Transverse colon (tissue), 4 donors: ENCODE measurements around the gene ERCC6L2. TPM values are rescaled to one million over a fixed set of nuclear protein-coding genes. Genes with fewer than 3 reads are reported as not detected.

Experiments used
- DNase-seq: peaks from one replicate; pipeline ENCODE4 v3.0.0-alpha.2; 2019
- H3K27ac ChIP-seq, 4 donors: fragments of 200-600 bp; sonication (generic); 2 replicates each; pipeline ENCODE4 v1.5.1; 2016 to 2018; ENCODE audit warnings: inconsistent platforms in 4 of 4
- H3K27me3 ChIP-seq: fragments of 200-600 bp; sonication (generic); 2 replicates; pipeline ENCODE4 v1.5.1; 2017; ENCODE audit warnings: inconsistent platforms
- H3K36me3 ChIP-seq, 4 donors: fragments of 200-600 bp; sonication (generic); 2 replicates each; pipeline ENCODE4 v1.5.1; 2017 to 2019; ENCODE audit warnings: inconsistent platforms in 4 of 4
- H3K4me1 ChIP-seq, 4 donors: fragments of 200-600 bp; sonication (generic); 2 replicates each; pipeline ENCODE4 v1.5.1; 2017 to 2020; ENCODE audit warnings: inconsistent platforms in 4 of 4
- H3K4me3 ChIP-seq, 4 donors: fragments of 200-600 bp; sonication (generic); 1 replicate in 1 of 4; 2 replicates in 3 of 4; pipeline versions ENCODE4 v1.5.1 to v1.6.1; 2017 to 2019; ENCODE audit warnings: inconsistent platforms in 4 of 4
- H3K9me3 ChIP-seq, 2 donors: fragments of 200-600 bp; sonication (generic); 2 replicates each; pipeline ENCODE4 v1.5.1; 2017 to 2019; ENCODE audit warnings: inconsistent platforms in 2 of 2
- CTCF ChIP-seq, 5 experiments: fragments of 200-600 bp in 3 of 5; fragments of 450-650 bp in 2 of 5; sonication (generic) in 3 of 5; IDR thresholded peaks; 1 replicate in 2 of 5; 2 replicates in 3 of 5; pipeline ENCODE4 v1.5.1; 2016 to 2017; ENCODE audit warnings: antibody characterized with exemption in 5 of 5, inconsistent platforms in 3 of 5, mild to moderate bottlenecking in 2 of 5, moderate library complexity in 1 of 5
- EP300 ChIP-seq: sonication (generic); formaldehyde crosslinking; IDR thresholded peaks from one replicate; pipeline ENCODE4 v1.6.1; 2017; ENCODE audit warnings: antibody characterized with exemption, low read depth
- POLR2A ChIP-seq: fragments of 450-650 bp; IDR thresholded peaks from one replicate; pipeline ENCODE4 v1.6.1; 2016; ENCODE audit warnings: antibody characterized with exemption, mild to moderate bottlenecking, moderate library complexity
- POLR2AphosphoS5 ChIP-seq, 3 donors: sonication (generic); formaldehyde crosslinking; IDR thresholded peaks; one replicate each; pipeline ENCODE4 v1.6.1; 2016; ENCODE audit warnings: antibody characterized with exemption in 3 of 3
- WGBS, 2 donors: methylation state at CpG; one replicate each; pipeline ENCODE4 v1.1.5; 2018; ENCODE audit warnings: low coverage in 1 of 2; 5-methylcytosine and 5-hydroxymethylcytosine counted together
- in situ Hi-C, 4 donors: fragments of 200-750 bp; cut with MboI; loops; one replicate each; pipeline versions ENCODE4 v1.15.0 to v1.15.1; 2017; ENCODE audit warnings: low sequenced_read_pairs in 3 of 4, low pct_ligation_motif_present in 1 of 4, low pct_unique_long_range_greater_than_20kb in 1 of 4
- intact Hi-C: fragments of 100-400 bp; cut with DNase I; formaldehyde crosslinking; loops from one replicate; pipeline ENCODE4 v1.15.1; 2023; ENCODE audit warnings: low total_unique reads
- total RNA-seq, 4 donors: library from RNA; depleted of rRNA; stranded (reverse); fragments of >200 nt; gene quantifications; one replicate each; pipeline ENCODE4 v1.1.0, GENCODE V29; 2016

Gene ERCC6L2
- total RNA-seq, 4 donors from 2014 or later, result 62.7 to 84.6 (median 77.3) TPM

- H3K36me3 ChIP-seq, result peaks cover 0 to 56% (median 14%) of the 10 kb centered on the region in 4 donors
- no peaks in the 10 kb centered on the region for H3K9me3 ChIP-seq
- in situ Hi-C loops (no loop called here), intact Hi-C loops (no loop called here)
- 97 to 100% methylated on average over 1 of the region's 1 CpG for WGBS, 2 donors
- H3K27me3 ChIP-seq, result no peaks in the 10 kb centered on the region
- H3K4me1 ChIP-seq, result no peaks in the 10 kb centered on the region
- peak in 3 of 5 experiments; percentile 39 to 57 (median 41) for TF ChIP-seq CTCF (IDR thresholded peaks at IDR 0.05)
- no peak for TF ChIP-seq POLR2AphosphoS5 (IDR thresholded peaks at IDR 0.05)
- H3K27ac ChIP-seq, result no peak overlapping the region
- no peak overlapping the region for H3K4me3 ChIP-seq
- no peak for DNase-seq
These were observed 63.2 kb downstream of the ERCC6L2 start for GRCh38 chr9:95938724-95939123.

- Histone ChIP-seq H3K36me3 (peaks cover 0 to 53% (median 16%) of the 10 kb centered on the region in 4 donors), H3K9me3 (no peaks in the 10 kb centered on the region), H3K27ac (no peak overlapping the region), H3K4me3 (no peak overlapping the region), H3K4me1 (no peaks in the 10 kb centered on the region), H3K27me3 (no peaks in the 10 kb centered on the region)
- no peak for DNase-seq
- in situ Hi-C loops, result no loop called here
- 97 to 100% methylated on average over 1 of the region's 1 CpG for WGBS, 2 donors
- no peak for TF ChIP-seq CTCF (IDR thresholded peaks at IDR 0.05)
- no peak for TF ChIP-seq EP300
- no peak for TF ChIP-seq POLR2AphosphoS5 (IDR thresholded peaks at IDR 0.05)
- no peak for TF ChIP-seq POLR2A
- intact Hi-C loops, result no loop called here
These were observed 64.0 kb downstream of the ERCC6L2 start for GRCh38 chr9:95939472-95939871.

- Histone ChIP-seq H3K4me3 (no peak overlapping the region), H3K9me3 (no peaks in the 10 kb centered on the region), H3K27ac (no peak overlapping the region), H3K36me3 (peaks cover 0 to 45% (median 16%) of the 10 kb centered on the region in 4 donors), H3K4me1 (no peaks in the 10 kb centered on the region), H3K27me3 (no peaks in the 10 kb centered on the region)
- 67 to 90% methylated on average over 2 of the region's 2 CpGs for WGBS, 2 donors
- in situ Hi-C loops (no loop called here), intact Hi-C loops (no loop called here)
- TF ChIP-seq CTCF (IDR thresholded peaks at IDR 0.05), result no peak
- TF ChIP-seq POLR2A, result no peak
- TF ChIP-seq EP300, result no peak
- TF ChIP-seq POLR2AphosphoS5 (IDR thresholded peaks at IDR 0.05), result no peak
- no peak for DNase-seq
These were observed 64.8 kb downstream of the ERCC6L2 start for GRCh38 chr9:95940265-95940664.

- H3K4me3 ChIP-seq, result no peak overlapping the region
- intact Hi-C loops (no loop called here), in situ Hi-C loops (no loop called here)
- H3K9me3 ChIP-seq, result no peaks in the 10 kb centered on the region
- WGBS, 2 donors, result 95 to 100% methylated on average over 3 to 4 of the region's 4 CpGs
- H3K27me3 ChIP-seq, result no peaks in the 10 kb centered on the region
- H3K4me1 ChIP-seq, result no peaks in the 10 kb centered on the region
- TF ChIP-seq POLR2A (no peak), CTCF (IDR thresholded peaks at IDR 0.05) (no peak), POLR2AphosphoS5 (IDR thresholded peaks at IDR 0.05) (no peak), EP300 (no peak)
- DNase-seq, result no peak
- no peak overlapping the region for H3K27ac ChIP-seq
- peaks cover 0 to 44% (median 16%) of the 10 kb centered on the region in 4 donors for H3K36me3 ChIP-seq
These were observed 66.5 kb downstream of the ERCC6L2 start for GRCh38 chr9:95942016-95942415.
